NCI-H345 (cell line): ENCODE data around the gene RBM17.
"Not testable (repeated sequence)": the region's sequence is repeated elsewhere in the genome, so short reads cannot be mapped to it uniquely, and the experiment has no call there.

Experiments
- DNase-seq: peaks from one replicate; lab custom pipeline; 2025; lab: John Stamatoyannopoulos, UW

The RBM17 gene

DNA sequence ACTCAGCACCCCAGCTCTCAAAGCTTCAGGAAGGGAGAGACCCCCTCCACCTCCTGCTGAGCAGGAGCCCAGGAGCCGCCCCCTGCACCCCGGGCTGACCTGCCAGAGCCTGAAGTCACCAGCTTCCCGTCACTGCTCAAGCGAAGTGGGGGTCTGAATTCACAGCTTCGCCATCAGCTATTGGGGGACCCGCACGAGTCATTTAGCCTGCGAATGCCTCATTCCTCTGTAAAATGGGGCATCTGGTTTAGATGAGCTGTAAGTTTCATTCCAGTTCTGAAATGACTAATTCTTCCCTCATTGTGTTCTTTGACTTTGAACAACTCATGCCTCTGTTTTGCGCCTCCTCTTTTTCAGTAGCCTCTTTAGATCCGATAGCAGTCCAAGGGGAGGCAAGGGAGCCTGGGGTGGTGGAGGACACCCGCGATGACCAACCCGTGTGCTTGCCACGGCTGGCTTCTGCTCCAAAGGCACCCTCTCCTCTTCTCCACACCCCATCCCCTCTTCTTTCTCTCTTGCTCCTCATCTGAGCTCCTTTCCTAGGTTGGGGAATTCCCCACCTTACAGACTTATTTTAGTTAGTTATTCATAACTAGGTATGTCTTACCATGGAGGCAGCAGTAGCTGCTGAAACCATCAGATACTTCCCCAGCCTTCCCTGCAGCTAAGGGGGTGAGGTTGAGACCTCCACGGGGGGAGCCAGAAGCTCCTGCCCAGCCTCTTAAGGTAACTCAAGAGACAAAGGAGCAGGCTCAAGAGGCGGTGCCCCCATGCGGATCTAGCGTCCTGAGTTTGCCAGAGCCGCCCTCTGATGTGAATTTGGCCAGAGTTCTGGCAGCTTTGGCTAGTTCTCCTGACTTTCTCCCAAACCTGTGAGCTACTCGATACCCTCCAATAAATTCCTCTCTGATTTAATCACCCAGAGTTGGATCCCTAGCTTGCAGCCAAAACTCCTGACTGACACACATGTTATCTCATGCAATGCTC, 47.7 kb downstream of the RBM17 start:
- DNase-seq: no peak

GRCh38 chr10:6138456-6138855, 49.6 kb downstream of the RBM17 start:
- DNase-seq: no peak

- DNase-seq: no peak
Measured at GRCh38 chr10:6139470-6139869, 50.6 kb downstream of the RBM17 start.

GRCh38 chr10:6140141-6140841, 51.5 kb downstream of the RBM17 start:
- DNase-seq: no peak

- DNase-seq: no peak
Measured at GRCh38 chr10:6140965-6141295, 52.1 kb downstream of the RBM17 start.

DNA sequence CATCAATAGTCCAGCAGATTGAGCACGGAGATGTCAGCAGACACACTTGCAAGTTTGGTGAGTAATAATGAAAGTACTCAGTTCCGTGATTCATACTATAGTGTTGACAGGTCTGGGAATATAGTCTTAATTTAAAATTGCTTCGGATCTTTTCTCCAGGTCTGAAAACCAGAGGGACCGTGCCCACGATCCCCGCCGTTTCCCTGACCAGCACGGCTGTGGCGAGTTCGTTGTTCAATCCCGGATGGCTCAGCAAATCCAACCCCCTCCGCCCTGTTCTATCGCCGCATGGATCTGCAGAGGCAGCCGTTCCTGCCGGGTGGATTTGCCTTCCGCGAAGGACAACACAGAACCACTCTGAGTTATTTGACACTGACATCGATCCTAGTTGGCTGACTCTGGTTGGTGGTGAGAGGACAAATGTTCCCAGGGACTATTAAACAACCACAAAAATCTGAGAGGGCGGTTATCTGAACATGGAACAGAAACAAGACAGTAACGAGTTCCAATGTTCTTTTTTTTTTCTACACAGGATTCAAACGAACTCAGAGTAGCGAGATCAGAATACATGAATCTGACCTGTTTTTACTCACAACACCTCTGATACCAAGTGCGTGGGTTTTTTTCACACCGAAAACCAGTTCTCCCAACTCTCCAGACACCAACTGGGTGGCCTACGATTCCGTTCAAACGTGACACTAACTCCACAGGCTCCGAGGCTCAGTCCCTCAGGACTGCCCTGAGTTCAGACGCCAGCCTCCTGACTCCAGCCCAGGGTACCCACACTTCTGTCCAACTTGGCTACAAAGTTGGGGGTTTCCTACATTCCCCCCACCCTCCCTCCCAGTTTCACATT, 52.7 kb downstream of the RBM17 start:
- no peak for DNase-seq

GRCh38 chr10:6142186-6142585, 53.4 kb downstream of the RBM17 start:
- DNase-seq: not testable (repeated sequence)

DNA sequence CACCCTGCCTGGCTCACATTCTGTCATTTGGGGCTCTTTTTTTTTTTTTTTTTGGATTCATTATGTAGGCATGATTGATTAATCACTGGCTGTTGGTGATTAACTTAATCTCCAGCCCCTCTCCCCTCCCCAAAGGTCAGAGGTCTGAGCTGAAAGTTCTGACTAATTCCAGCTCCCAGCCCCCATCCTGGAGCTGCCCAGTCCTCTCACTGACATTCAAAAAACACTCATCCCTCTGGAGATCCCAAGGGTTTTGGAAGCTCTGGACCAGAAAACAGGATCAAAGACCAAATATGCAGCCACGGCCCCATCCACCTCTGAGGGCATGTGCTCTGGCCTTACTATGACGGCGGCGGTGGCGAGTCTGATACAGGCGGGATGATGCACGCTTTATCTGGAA, 53.8 kb downstream of the RBM17 start:
- DNase-seq: no peak

DNA sequence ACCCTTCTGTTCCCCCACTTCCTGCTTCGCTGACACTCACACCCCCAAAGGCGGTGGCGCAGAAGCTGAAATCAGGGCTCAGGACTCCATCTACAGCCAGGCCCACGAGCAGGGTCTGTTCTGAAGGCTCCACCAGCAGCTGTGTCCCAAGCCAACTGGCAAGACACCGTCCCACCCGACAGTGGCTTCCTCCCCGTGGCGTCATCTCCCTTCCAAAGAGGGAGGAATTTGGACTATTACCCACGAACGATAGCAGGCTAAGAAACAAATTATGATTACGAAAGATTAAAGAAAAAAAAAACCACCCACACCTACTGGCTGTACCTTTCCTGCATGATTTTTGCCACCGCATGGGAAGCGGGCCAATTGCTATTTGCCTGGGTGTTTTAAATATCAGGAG, 54.3 kb downstream of the RBM17 start:
- no peak for DNase-seq

DNA sequence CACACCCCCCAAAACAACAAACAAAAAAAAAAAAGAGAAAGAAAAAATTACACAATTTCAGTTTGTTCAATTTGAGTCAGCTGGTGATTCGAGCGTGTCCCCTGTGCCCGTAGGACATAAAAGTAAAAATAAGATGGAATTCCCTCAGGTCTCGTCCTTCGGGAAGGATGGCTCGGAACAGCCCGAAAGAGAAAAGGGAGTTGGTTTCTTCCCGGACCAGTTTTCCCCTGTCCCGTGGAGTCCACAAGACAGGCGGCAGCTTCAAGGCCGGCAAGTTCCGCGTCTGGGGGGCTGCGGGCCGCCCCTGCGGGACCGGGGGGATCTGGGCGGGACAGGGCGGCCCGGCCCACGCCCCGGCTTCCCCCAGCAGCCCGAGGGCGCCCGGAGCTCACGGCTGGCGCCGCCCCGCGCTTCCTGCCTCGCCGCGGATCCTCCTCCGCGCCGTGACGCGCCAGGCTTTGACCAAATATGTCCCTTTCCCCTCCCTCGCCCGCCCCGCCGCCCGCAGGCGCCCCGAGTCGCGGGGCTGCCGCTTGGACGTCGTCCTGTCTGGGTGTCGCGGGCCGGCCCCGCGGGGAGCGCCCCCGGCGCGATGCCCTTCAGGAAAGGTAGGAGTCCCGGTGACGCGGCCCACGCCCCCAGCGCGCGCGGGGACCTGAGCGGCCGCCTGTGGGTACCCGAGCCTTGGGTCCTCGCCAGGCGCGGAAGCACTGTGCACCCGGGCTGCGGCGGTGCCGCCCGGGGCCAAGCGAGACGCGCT, 55.8 kb downstream of the RBM17 start:
- DNase-seq: no peak

DNA sequence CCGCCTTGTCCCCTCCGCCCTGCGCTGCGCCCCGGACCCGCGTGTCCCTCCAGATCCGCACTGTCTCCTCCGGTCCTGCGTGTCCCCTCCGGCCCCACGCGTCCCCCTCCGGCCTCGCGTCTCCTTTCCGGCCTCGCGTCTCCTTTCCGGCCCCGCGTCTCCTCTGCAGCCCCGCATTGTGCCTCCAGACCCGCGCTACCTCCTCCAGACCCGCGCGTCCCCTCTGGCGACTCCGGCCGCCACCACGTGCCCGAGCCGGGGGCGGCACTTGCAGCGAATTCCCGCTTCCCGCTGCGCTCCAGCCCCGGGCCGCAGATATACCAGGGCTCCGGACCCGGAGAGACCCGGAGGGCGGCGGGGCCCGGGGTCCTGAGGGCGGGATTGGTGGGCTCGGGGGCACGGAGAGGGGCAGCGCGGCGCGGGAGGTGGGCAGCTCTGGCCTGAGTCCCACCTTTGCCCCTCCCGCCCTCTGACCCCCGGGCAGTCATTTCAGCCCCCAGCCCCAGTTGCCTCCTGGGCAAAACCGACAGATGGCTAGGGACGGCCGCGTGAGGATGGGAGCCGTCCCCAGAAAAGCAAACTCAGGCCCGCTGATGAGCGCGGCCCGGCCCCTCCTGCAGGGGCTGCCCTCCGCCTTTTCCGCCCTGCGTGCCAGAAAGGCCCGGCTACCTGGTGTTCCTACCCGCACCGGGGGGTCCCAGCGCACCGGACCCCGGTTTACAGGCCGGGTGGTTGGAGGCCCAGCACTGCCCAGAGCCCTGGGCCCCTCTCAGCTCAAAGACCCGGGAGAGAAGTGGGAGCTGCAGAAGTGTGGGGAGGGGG, 56.5 kb downstream of the RBM17 start:
- DNase-seq: no peak

- no peak for DNase-seq
Measured at GRCh38 chr10:6146013-6146785, 57.4 kb downstream of the RBM17 start.

DNA sequence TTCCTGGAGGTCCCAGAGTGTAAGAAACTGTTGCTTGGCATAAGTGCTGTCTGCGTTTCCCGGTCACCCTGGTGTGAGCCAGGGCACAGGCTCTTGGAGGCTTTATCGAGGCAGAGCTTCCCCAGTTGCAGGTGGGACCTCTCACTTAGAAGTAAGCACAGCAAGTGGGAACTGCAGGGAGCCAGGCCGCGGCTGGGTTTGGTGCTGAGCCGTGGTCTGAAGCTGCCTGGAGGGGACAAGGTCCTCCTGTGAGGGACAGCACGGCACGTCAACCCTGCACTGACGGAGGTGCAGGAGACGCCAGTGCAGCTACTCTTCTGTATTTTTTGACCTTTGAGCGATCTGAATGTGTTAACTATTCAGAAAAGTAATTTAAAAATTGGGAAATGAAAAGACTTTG, 58.1 kb downstream of the RBM17 start:
- DNase-seq: no peak

GRCh38 chr10:6148251-6148701, 59.4 kb downstream of the RBM17 start:
- no peak for DNase-seq

- DNase-seq: no peak
Measured at GRCh38 chr10:6148908-6149307, 60.1 kb downstream of the RBM17 start.

DNA sequence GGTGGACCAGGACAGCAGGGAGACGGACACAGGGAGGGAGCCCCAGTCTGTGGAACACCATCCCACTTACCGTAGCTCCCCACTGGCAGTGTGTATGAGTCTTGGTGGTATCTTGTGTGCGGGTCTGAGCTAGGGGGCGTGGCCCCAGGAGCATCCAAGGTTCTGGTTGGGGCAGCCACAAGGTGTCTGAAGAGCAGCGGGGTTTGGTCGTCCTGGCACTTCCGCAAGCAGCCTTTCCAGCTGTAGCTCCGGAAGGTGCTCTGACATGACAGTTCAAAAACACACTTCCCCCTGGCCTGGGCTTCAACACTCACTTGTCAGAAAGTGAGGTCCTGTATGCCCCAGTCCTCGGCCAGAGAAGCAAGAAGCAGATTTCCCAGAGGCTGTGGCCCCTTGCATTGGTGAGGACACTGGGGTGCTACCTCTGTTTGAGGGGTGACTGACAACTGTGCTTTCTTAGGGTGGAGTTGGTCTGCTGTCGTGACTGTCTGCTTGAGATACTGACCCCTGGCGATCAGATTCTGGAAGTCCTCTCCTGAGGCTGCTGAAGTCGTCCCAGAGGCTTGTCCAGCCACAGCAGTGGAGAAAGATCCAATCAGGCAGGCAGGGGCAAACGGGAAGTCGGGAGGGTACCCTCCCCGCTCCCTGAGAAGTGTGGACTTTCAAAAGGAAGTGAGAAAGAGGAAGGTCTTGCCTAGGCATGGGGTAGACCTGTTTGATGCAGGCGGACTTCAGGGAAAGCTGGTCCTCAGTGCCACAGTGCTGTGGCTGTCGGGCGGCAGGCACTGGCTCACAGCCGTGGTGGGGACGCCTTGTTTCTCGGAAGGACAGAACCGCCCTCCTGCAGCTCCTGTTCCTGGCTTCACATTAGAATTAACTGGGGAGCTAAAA, 62.5 kb downstream of the RBM17 start:
- DNase-seq: no peak

DNA sequence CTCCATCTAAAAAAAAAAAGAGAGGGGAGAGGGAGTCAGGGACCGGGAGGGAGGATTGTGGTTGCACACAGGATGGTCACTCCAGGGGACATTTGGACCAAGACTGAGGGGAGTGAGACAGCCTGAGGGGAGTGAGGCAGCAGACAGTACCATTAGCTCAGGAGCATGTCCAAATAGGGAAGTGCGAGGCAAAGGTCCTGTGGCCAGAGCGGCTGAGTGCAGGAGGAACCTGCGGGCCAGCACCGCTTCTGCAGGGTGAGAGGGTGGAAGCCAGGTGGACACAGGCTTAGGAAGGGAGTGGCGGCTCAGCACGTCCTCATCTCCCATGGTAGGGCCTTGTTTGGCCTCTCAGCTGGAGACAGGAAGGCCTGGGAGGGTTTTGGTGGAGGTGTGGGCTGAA, 65.0 kb downstream of the RBM17 start:
- DNase-seq: no peak

DNA sequence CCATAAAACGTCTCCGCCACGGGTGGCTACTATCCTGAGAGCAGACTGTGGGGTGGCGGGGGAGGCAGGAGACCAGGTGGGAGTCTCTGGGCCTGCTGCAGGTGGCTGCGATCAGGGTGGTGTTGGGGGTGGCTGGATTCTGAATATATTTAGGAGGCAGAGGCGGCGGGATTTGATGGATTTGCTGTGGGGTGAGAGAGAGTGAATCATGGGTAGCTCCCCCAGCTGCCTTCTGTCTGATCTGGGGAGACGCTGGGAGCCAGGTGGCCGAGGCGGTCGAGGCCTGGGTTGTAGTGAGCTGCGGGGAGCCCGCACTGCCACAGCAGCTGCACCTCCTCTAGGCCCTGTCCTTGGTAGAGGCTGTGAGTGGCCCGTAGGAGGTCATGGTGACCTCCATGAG, 65.7 kb downstream of the RBM17 start:
- no peak for DNase-seq

DNA sequence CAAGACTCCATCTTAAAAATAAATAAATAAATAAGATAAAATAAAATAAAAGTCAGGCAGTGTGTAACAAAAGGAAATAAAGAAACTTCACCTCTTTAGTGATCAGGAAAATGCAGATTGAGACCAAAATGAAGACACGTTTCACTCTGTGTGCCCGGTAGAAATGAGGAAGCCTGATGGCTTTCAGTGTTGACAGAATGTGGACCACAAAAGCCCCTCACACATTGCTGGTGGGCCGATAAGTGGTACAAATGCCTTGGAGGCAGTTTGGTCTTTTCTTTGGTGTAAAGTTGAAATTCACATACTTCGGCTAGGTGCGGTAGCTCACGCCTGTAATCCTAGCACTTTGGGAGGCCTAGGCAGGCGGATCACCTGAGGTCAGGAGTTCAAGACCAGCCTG, 69.4 kb downstream of the RBM17 start:
- no peak for DNase-seq
